Keratinocyte (primary cell): Measurements from ENCODE around the gene TSR1.

ENCODE experiments used
- EZH2 ChIP-seq: IDR thresholded peaks from one replicate; pipeline ENCODE4 v1.6.1; 2012; ENCODE audit warnings: inconsistent platforms, mild to moderate bottlenecking, low read length, moderate library complexity
- TF ChIP-seq, protein P1 (sequence below), 3 experiments: IDR thresholded peaks in 1 of 3; conservative IDR thresholded peaks in 1 of 3; optimal IDR thresholded peaks in 1 of 3; 2 replicates in 2 of 3; 3 replicates in 1 of 3; pipeline versions ENCODE3 to v1.5.1; 2011; ENCODE audit warnings: low read length in 3 of 3, mild to moderate bottlenecking in 3 of 3, moderate library complexity in 2 of 3, control low read depth in 1 of 3, inconsistent platforms in 1 of 3; ENCODE audit not compliant: insufficient read depth in 2 of 3; ENCODE audit errors: extremely low read depth in 1 of 3

GRCh38 chr17:2354311-2354710 is 18.1 kb upstream of the TSR1 start:
- TF ChIP-seq, protein P1, sequence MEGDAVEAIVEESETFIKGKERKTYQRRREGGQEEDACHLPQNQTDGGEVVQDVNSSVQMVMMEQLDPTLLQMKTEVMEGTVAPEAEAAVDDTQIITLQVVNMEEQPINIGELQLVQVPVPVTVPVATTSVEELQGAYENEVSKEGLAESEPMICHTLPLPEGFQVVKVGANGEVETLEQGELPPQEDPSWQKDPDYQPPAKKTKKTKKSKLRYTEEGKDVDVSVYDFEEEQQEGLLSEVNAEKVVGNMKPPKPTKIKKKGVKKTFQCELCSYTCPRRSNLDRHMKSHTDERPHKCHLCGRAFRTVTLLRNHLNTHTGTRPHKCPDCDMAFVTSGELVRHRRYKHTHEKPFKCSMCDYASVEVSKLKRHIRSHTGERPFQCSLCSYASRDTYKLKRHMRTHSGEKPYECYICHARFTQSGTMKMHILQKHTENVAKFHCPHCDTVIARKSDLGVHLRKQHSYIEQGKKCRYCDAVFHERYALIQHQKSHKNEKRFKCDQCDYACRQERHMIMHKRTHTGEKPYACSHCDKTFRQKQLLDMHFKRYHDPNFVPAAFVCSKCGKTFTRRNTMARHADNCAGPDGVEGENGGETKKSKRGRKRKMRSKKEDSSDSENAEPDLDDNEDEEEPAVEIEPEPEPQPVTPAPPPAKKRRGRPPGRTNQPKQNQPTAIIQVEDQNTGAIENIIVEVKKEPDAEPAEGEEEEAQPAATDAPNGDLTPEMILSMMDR (optimal IDR thresholded peaks at IDR 0.05 in 1 of 3, IDR thresholded peaks at IDR 0.05 in 1 of 3, conservative IDR thresholded peaks at IDR 0.05 in 1 of 3; ENCODE audit: extremely low read depth in 1 of 3, insufficient read depth in 2 of 3, low read length in 3 of 3): no peak
- no peak for TF ChIP-seq EZH2
